H1 (cell line): ENCODE measurements around the gene VAV2. TPM values are rescaled to one million over a fixed set of nuclear protein-coding genes. Genes with fewer than 3 reads are reported as not detected.

Source experiments
- CTCF ChIA-PET: fragments of 300-600 bp; sonication (Branson Sonifier 250); formaldehyde crosslinking; loops from one replicate; lab custom pipeline; 2021; ENCODE audit not compliant: partially characterized antibody; lab: Charles Lee
- POLR2A ChIA-PET: fragments of 300-600 bp; sonication (Branson Sonifier 250); formaldehyde crosslinking; loops from one replicate; lab custom pipeline; 2021; ENCODE audit warnings: inconsistent platforms; ENCODE audit not compliant: partially characterized antibody; lab: Charles Lee
- DNase-seq, 2 experiments: peaks; one replicate each; pipeline versions ENCODE4 v3.0.0 to v3.0.0-alpha.2; 2010 to 2022; ENCODE audit warnings: low spot score in 2 of 2, low read depth in 1 of 2, mixed read lengths in 1 of 2
- FAIRE-seq: peaks from 2 replicates; lab custom pipeline; 2011; peaks lifted over from hg19 to GRCh38; lab: Jason Lieb, UNC
- H2AFZ ChIP-seq: 2 replicates; pipeline ENCODE4 v1.8.1; 2012; ENCODE audit warnings: low read length, inconsistent platforms
- H2AK5ac ChIP-seq: 2 replicates; pipeline ENCODE4 v1.6.1; 2013; ENCODE audit warnings: low read depth, low read length
- H2BK120ac ChIP-seq: replicated peaks from 2 replicates; pipeline ENCODE3; 2013; ENCODE audit warnings: low read depth, low read length, inconsistent platforms
- H2BK12ac ChIP-seq: 2 replicates; pipeline ENCODE4 v1.6.1; 2013; ENCODE audit warnings: low read depth, low read length
- H2BK15ac ChIP-seq: 2 replicates; pipeline ENCODE4 v1.6.1; 2013; ENCODE audit warnings: low read length
- H2BK20ac ChIP-seq: 2 replicates; pipeline ENCODE4 v1.6.1; 2013; ENCODE audit warnings: low read length
- H2BK5ac ChIP-seq: 2 replicates; pipeline ENCODE4 v1.6.1; 2013; ENCODE audit warnings: low read depth, low read length
- H3K14ac ChIP-seq: 2 replicates; pipeline ENCODE4 v1.6.1; 2013; ENCODE audit warnings: inconsistent platforms; ENCODE audit not compliant: insufficient read length
- H3K18ac ChIP-seq: 2 replicates; pipeline ENCODE4 v1.6.1; 2013; ENCODE audit warnings: low read length; ENCODE audit errors: extremely low read depth
- H3K23ac ChIP-seq: 2 replicates; pipeline ENCODE4 v1.6.1; 2013; ENCODE audit warnings: inconsistent platforms; ENCODE audit not compliant: insufficient read length
- H3K23me2 ChIP-seq: 2 replicates; pipeline ENCODE4 v1.6.1; 2013; ENCODE audit warnings: low read depth, low read length
- H3K27ac ChIP-seq: 2 replicates; pipeline ENCODE4 v1.6.1; 2011; ENCODE audit warnings: low read depth, low read length, inconsistent platforms
- H3K27me3 ChIP-seq, 4 experiments: replicated peaks in 1 of 4; 1 replicate in 1 of 4; 2 replicates in 3 of 4; pipeline versions ENCODE4 v1.6.1 to v1.8.1; 2011 to 2013; ENCODE audit warnings: low read length in 3 of 4, mild to moderate bottlenecking in 3 of 4, inconsistent platforms in 2 of 4, mixed read lengths in 2 of 4, moderate library complexity in 1 of 4; ENCODE audit not compliant: control insufficient read depth in 3 of 4, insufficient read depth in 3 of 4; ENCODE audit errors: extremely low read depth in 1 of 4
- H3K36me3 ChIP-seq, 4 experiments: 2 replicates each; pipeline versions ENCODE4 v1.6.1 to v1.8.1; 2011 to 2013; ENCODE audit warnings: mild to moderate bottlenecking in 4 of 4, low read length in 3 of 4, moderate library complexity in 2 of 4, control low read depth in 1 of 4, inconsistent platforms in 1 of 4; ENCODE audit not compliant: insufficient read depth in 4 of 4, control insufficient read depth in 2 of 4
- H3K4ac ChIP-seq: replicated peaks from 2 replicates; pipeline ENCODE3; 2013; ENCODE audit warnings: low read length, low read depth, mixed read lengths, inconsistent platforms; ENCODE audit not compliant: insufficient read length
- H3K4me1 ChIP-seq, 4 experiments: replicated peaks in 1 of 4; 1 replicate in 1 of 4; 2 replicates in 3 of 4; pipeline versions ENCODE4 v1.6.1 to v1.8.1; 2011 to 2013; ENCODE audit warnings: low read length in 3 of 4, inconsistent platforms in 2 of 4, mixed read lengths in 1 of 4; ENCODE audit not compliant: insufficient read depth in 4 of 4, control insufficient read depth in 3 of 4
- H3K4me2 ChIP-seq, 2 experiments: 2 replicates each; pipeline versions ENCODE4 v1.6.1 to v1.8.1; 2011 to 2013; ENCODE audit warnings: low read depth in 2 of 2, low read length in 2 of 2, control low read depth in 1 of 2, inconsistent platforms in 1 of 2, mild to moderate bottlenecking in 1 of 2; ENCODE audit not compliant: insufficient read depth in 1 of 2
- H3K4me3 ChIP-seq, 4 experiments: fragments of 200-600, 300-600 bp in 1 of 4; sonication (generic), shearing (Covaris generic), sonication (Bioruptor Twin) in 1 of 4; 2 replicates each; pipeline versions ENCODE4 v1.5.1 to v1.8.1; 2011 to 2016; ENCODE audit warnings: low read length in 4 of 4, low read depth in 3 of 4, control low read depth in 2 of 4, inconsistent platforms in 2 of 4, mild to moderate bottlenecking in 2 of 4, mixed read lengths in 1 of 4, moderate library complexity in 1 of 4; ENCODE audit not compliant: insufficient read depth in 2 of 4; ENCODE audit errors: extremely low read depth in 1 of 4
- H3K56ac ChIP-seq: replicated peaks from 2 replicates; pipeline ENCODE3; 2013; ENCODE audit warnings: low read depth, mild to moderate bottlenecking, mixed read lengths, low read length, inconsistent platforms; ENCODE audit not compliant: insufficient read length
- H3K79me1 ChIP-seq: 2 replicates; pipeline ENCODE4 v1.6.1; 2013; ENCODE audit warnings: low read depth, low read length, control low read depth
- H3K79me2 ChIP-seq, 2 experiments: 2 replicates each; pipeline versions ENCODE4 v1.6.1 to v1.8.1; 2012 to 2013; ENCODE audit warnings: low read length in 2 of 2, mild to moderate bottlenecking in 2 of 2, inconsistent platforms in 1 of 2; ENCODE audit not compliant: insufficient read depth in 2 of 2, control insufficient read depth in 1 of 2
- H3K9ac ChIP-seq, 4 experiments: replicated peaks in 1 of 4; 1 replicate in 1 of 4; 2 replicates in 3 of 4; pipeline versions ENCODE4 v1.6.1 to v1.8.1; 2011 to 2013; ENCODE audit warnings: low read depth in 3 of 4, low read length in 3 of 4, control low read depth in 2 of 4, mild to moderate bottlenecking in 2 of 4, moderate library complexity in 2 of 4, inconsistent platforms in 1 of 4; ENCODE audit errors: extremely low read depth in 1 of 4
- H3K9me3 ChIP-seq, 2 experiments: 2 replicates each; pipeline versions ENCODE4 v1.6.1 to v1.8.1; 2012 to 2013; ENCODE audit warnings: mild to moderate bottlenecking in 2 of 2, moderate library complexity in 2 of 2, control low read depth in 1 of 2, inconsistent platforms in 1 of 2, low read depth in 1 of 2, low read length in 1 of 2, mixed read lengths in 1 of 2; ENCODE audit not compliant: insufficient read depth in 2 of 2
- H4K20me1 ChIP-seq, 2 experiments: replicated peaks in 1 of 2; 2 replicates each; pipeline versions ENCODE3 to v1.8.1; 2011 to 2013; ENCODE audit warnings: inconsistent platforms in 2 of 2, low read length in 2 of 2, mild to moderate bottlenecking in 1 of 2; ENCODE audit not compliant: insufficient read depth in 2 of 2, control insufficient read depth in 1 of 2
- H4K5ac ChIP-seq: 2 replicates; pipeline ENCODE4 v1.6.1; 2013; ENCODE audit warnings: low read length, low read depth, mixed read lengths, inconsistent platforms; ENCODE audit not compliant: insufficient read length
- H4K8ac ChIP-seq: 2 replicates; pipeline ENCODE4 v1.8.0; 2013; ENCODE audit warnings: mild to moderate bottlenecking, moderate library complexity, low read length, inconsistent platforms; ENCODE audit not compliant: insufficient read depth; ENCODE audit errors: extremely low read depth
- H4K91ac ChIP-seq: replicated peaks from 2 replicates; pipeline ENCODE3; 2013; ENCODE audit warnings: low read length, mixed read lengths, inconsistent platforms; ENCODE audit not compliant: insufficient read length
- BACH1 ChIP-seq: IDR thresholded peaks from 2 replicates; pipeline ENCODE4 v1.6.1; 2012; ENCODE audit warnings: low read length, improper control_type of control experiment
- BRCA1 ChIP-seq: IDR thresholded peaks from 2 replicates; pipeline ENCODE4 v1.6.1; 2012; ENCODE audit warnings: low read depth, low read length, improper control_type of control experiment
- CBX5 ChIP-seq: fragments of 300-800, 300-1000 bp; sonication (generic); IDR thresholded peaks from 2 replicates; pipeline ENCODE4 v1.7.1; 2016; ENCODE audit warnings: antibody characterized with exemption, low read length, low read depth
- FOSL1 ChIP-seq: IDR thresholded peaks from 2 replicates; pipeline ENCODE4 v1.6.1; 2011; ENCODE audit warnings: mild to moderate bottlenecking, low read depth, low read length, moderate library complexity; ENCODE audit not compliant: insufficient read depth
- KDM5A ChIP-seq: fragments of 200-600 bp; IDR thresholded peaks from 2 replicates; pipeline ENCODE4 v1.7.1; 2012; ENCODE audit warnings: mild to moderate bottlenecking, low read length, inconsistent platforms, mixed read lengths
- TAF1 ChIP-seq: IDR thresholded peaks from 2 replicates; pipeline ENCODE4 v1.6.1; 2011; ENCODE audit warnings: mild to moderate bottlenecking, low read depth, low read length
- WGBS, 2 experiments: shearing (Covaris generic) in 1 of 2; methylation state at CpG; one replicate each; pipeline versions ENCODE4 v1.1.6 to v1.1.7; 2013 to 2015; ENCODE audit warnings: low lambda C conversion rate in 2 of 2, mixed read lengths in 2 of 2, inconsistent platforms in 1 of 2, low coverage in 1 of 2, missing lambda C conversion rate in 1 of 2; ENCODE audit not compliant: insufficient replicate concordance in 2 of 2, insufficient coverage in 1 of 2, insufficient read length in 1 of 2; ENCODE audit errors: extremely low coverage in 1 of 2, missing lambda C conversion rate in 1 of 2; 5-methylcytosine and 5-hydroxymethylcytosine counted together
- polyA plus RNA-seq, 7 experiments: library from polyadenylated mRNA; depleted of rRNA in 3 of 7; stranded (reverse) in 5 of 7; unstranded in 2 of 7; fragments of >200 nt in 5 of 7; fragments of 200-250 nt in 2 of 7; gene quantifications; 1 replicate in 5 of 7; 2 replicates in 1 of 7; 4 replicates in 1 of 7; pipeline versions ENCODE4 v1.2.1 to v1.2.3, GENCODE V29; 2011 to 2013; ENCODE audit warnings: missing spikeins in 2 of 7, mixed read lengths in 2 of 7
- total RNA-seq: library from RNA; stranded (reverse); fragmentation: NEBNext Ultra II Directional; extraction: Animal tissue kit (Norgen Biotek cat#: 25700); gene quantifications from 2 replicates; pipeline ENCODE4 v1.2.1, GENCODE V29; 2021
- TF ChIP-seq, protein P1 (sequence below): IDR thresholded peaks from 2 replicates; pipeline ENCODE4 v1.6.1; 2012; ENCODE audit warnings: inconsistent platforms

The VAV2 gene
- total and polyA plus RNA-seq, 2 of the 8 experiments (the other 6 are each of a cell fraction or from before 2014, with no cell fraction given), result 13.6 to 37.6 TPM

DNA sequence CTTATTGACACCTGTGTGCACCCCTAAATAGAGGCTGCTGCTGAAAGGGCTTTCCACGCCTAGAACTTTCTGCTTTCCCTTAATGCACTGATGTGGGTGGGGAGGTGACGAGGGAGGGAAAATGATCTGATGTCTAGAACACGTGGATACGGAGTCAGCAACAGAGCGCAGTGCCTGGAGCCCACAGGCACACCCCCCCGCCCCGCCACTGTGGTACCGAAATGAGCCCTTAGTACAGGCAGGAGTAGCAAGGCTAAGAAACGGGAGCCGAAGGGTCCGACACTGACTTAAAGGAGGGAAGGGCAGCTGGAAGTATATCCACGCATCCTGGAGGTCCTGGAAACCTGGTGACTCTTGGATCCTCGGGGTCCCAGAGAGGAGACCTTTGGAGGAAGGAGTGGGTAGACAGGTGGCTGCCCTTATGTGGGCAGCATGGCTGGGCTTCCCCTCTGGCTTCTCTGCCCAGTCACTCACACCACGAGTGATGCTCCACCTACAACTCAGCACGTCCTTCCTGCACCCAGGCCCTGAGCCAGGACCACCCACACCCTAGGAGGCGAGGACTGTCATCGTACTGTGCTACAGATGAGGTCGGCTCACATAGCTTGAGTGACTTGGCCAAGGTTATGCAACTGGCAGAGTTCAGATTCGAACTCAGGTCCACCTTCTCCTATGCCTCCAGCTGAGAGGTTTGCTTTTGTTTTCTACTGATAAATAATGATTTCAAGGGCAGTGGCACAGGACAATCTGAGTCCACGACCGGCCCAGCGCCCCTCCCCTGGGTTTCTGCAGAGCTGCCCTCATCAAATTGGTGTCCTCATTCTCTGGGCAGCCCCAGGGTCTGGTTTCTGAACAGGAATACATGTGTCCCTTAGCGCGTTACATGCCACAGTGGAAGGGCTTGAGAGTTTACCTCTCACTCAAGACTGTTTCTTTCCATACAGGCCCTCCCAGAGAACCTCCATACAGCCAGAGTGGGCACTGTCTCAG lies 4.7 kb upstream of the VAV2 start:
- H3K23ac ChIP-seq, result no peak overlapping the region
- no peak overlapping the region for H2BK12ac ChIP-seq
- H3K14ac ChIP-seq, result no peak overlapping the region
- H3K9me3 ChIP-seq, result no peaks in the 10 kb centered on the region
- H2AK5ac ChIP-seq, result no peak overlapping the region
- peaks cover 0 to 10% (median 5%) of the 10 kb centered on the region in 4 experiments; a peak in 5 of 7 replicates for H3K4me1 ChIP-seq
- ChIA-PET CTCF (interaction anchor here (0.7 to 5.5 kb wide), 10 partner anchors 10 to 304 kb away, joined by 3 to 75 read pairs (median 19); no protein-coding TSS in a partner anchor), POLR2A (interaction anchor here (0.8 kb wide), 1 partner anchor 215 kb away, joined by 3 read pairs; no protein-coding TSS in a partner anchor)
- H4K5ac ChIP-seq, result no peak overlapping the region
- H3K79me1 ChIP-seq, result no peaks in the 10 kb centered on the region
- H3K23me2 ChIP-seq, result peaks cover 14% of the 10 kb centered on the region; the same call in 1 of the 2 replicates
- no peak overlapping the region for H4K91ac ChIP-seq
- H3K9ac ChIP-seq, result no peak overlapping the region
- H3K36me3 ChIP-seq, result no peaks in the 10 kb centered on the region
- peaks cover 0 to 3% of the 10 kb centered on the region in 2 experiments; a peak in 1 of 4 replicates for H3K79me2 ChIP-seq
- H3K18ac ChIP-seq, result no peak overlapping the region
- H3K4me2 ChIP-seq, result no peak overlapping the region
- no peak overlapping the region for H3K56ac ChIP-seq
- WGBS, 2 experiments, result 75% methylated on average over 20 of the region's 24 CpGs; no CpG with 5 or more reads in 1 of the 2 experiments
- no peak overlapping the region for H2BK15ac ChIP-seq
- no peak overlapping the region for H3K4ac ChIP-seq
- DNase-seq (no peak), FAIRE-seq (no peak)
- no peak overlapping the region for H3K27ac ChIP-seq
- H2AFZ ChIP-seq, result no peak overlapping the region
- H2BK120ac ChIP-seq, result no peak overlapping the region
- no peak overlapping the region for H2BK20ac ChIP-seq
- peaks cover 0 to 6% of the 10 kb centered on the region in 2 experiments for H4K20me1 ChIP-seq
- no peaks in the 10 kb centered on the region for H3K27me3 ChIP-seq
- H3K4me3 ChIP-seq, result no peak overlapping the region
- H2BK5ac ChIP-seq, result no peak overlapping the region
- no peak overlapping the region for H4K8ac ChIP-seq
- TF ChIP-seq TAF1, result no peak
- TF ChIP-seq FOSL1, result no peak
- TF ChIP-seq BACH1, result no peak
- TF ChIP-seq CBX5, result no peak
- no peak for TF ChIP-seq BRCA1
- no peak for TF ChIP-seq KDM5A
- TF ChIP-seq, protein P1, sequence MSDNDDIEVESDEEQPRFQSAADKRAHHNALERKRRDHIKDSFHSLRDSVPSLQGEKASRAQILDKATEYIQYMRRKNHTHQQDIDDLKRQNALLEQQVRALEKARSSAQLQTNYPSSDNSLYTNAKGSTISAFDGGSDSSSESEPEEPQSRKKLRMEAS, result no peak
